Parathyroid adenoma (tissue), 2 donors: ENCODE data around the gene GALNTL6.

Experiments used
- H2AFZ ChIP-seq: fragments of 300-600 bp; sonication (generic); one replicate; pipeline ENCODE4 v1.7.0; 2017; ENCODE audit warnings: antibody characterized with exemption, mild to moderate bottlenecking
- H3K27ac ChIP-seq: fragments of 300-600 bp; sonication (generic); one replicate; pipeline ENCODE4 v1.7.0; 2017
- H3K27me3 ChIP-seq: fragments of 300-600 bp; sonication (generic); one replicate; pipeline ENCODE4 v1.7.0; 2017; ENCODE audit warnings: low read length; ENCODE audit not compliant: control insufficient read depth, insufficient read depth
- H3K36me3 ChIP-seq: fragments of 300-600 bp; sonication (generic); one replicate; pipeline ENCODE4 v1.7.0; 2017; ENCODE audit warnings: low read length; ENCODE audit not compliant: control insufficient read depth, insufficient read depth
- H3K4me1 ChIP-seq: fragments of 300-600 bp; sonication (generic); one replicate; pipeline ENCODE4 v1.7.0; 2017; ENCODE audit warnings: control low read depth
- H3K4me2 ChIP-seq: fragments of 300-600 bp; sonication (generic); one replicate; pipeline ENCODE4 v1.7.0; 2017; ENCODE audit warnings: low read length
- H3K4me3 ChIP-seq: fragments of 300-600 bp; sonication (generic); one replicate; pipeline ENCODE4 v1.7.0; 2017; ENCODE audit warnings: low read depth, low read length
- H3K79me2 ChIP-seq: fragments of 300-600 bp; sonication (generic); one replicate; pipeline ENCODE4 v1.7.0; 2017; ENCODE audit warnings: control low read depth
- H3K9ac ChIP-seq: fragments of 300-600 bp; sonication (generic); one replicate; pipeline ENCODE4 v1.7.0; 2017; ENCODE audit warnings: mild to moderate bottlenecking
- H3K9me3 ChIP-seq: fragments of 300-600 bp; sonication (generic); one replicate; pipeline ENCODE4 v1.7.0; 2017; ENCODE audit warnings: low read length; ENCODE audit not compliant: control insufficient read depth
- TF ChIP-seq, protein P1 (sequence below): fragments of 300-600 bp; sonication (generic); IDR thresholded peaks from one replicate; pipeline ENCODE4 v1.7.0; 2017; ENCODE audit warnings: antibody characterized with exemption, mild to moderate bottlenecking
- donor health status: primary hyperparathyroidism.

The GALNTL6 gene

DNA sequence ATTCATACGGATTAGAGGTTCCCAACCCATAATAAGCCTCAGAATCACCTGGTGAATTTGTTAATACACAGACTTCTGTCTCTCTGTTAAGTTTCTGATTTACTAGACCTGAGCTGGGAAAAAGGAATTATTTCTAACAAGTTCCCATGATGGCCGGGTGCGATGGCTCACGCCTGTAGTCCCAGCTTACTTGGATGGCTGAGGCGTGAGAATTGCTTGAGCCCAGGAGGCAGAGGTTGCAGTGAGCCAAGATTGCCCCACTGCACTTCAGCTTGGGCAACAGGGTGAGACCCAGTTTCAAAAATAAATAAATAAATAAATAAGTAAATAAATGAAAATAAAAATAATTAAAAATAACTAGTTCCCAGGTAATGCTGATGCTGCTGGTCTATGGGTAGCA, 412.3 kb downstream of the GALNTL6 start:
- Histone ChIP-seq H3K27me3 (no peaks in the 10 kb centered on the region), H3K36me3 (no peaks in the 10 kb centered on the region), H3K9me3 (no peaks in the 10 kb centered on the region), H3K4me1 (no peaks in the 10 kb centered on the region), H3K4me2 (no peak overlapping the region), H2AFZ (no peak overlapping the region), H3K9ac (no peak overlapping the region), H3K4me3 (no peak overlapping the region), H3K79me2 (no peaks in the 10 kb centered on the region), H3K27ac (no peak overlapping the region)
- TF ChIP-seq, protein P1, sequence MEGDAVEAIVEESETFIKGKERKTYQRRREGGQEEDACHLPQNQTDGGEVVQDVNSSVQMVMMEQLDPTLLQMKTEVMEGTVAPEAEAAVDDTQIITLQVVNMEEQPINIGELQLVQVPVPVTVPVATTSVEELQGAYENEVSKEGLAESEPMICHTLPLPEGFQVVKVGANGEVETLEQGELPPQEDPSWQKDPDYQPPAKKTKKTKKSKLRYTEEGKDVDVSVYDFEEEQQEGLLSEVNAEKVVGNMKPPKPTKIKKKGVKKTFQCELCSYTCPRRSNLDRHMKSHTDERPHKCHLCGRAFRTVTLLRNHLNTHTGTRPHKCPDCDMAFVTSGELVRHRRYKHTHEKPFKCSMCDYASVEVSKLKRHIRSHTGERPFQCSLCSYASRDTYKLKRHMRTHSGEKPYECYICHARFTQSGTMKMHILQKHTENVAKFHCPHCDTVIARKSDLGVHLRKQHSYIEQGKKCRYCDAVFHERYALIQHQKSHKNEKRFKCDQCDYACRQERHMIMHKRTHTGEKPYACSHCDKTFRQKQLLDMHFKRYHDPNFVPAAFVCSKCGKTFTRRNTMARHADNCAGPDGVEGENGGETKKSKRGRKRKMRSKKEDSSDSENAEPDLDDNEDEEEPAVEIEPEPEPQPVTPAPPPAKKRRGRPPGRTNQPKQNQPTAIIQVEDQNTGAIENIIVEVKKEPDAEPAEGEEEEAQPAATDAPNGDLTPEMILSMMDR, result no peak

DNA sequence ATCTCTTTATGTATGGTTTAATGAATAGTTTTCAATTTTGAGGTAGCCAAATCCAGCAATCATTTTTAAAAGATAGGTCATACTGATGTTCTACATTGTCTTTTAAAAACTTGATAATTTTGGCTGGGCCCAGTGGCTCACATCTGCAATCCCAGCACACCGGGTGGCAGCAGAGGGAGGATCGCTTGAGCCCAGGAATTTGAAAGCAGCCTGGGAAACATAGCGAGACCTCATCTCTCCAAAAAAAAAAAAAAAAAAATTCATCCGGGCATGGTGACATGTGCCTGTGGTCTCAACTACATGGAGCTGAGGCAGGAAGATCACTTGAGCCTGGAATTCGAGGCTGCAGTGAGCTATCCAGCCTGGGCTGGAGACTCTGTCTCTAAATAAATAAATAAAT, 419.8 kb downstream of the GALNTL6 start:
- no peaks in the 10 kb centered on the region for H3K9me3 ChIP-seq
- no peak overlapping the region for H2AFZ ChIP-seq
- no peak overlapping the region for H3K4me3 ChIP-seq
- H3K36me3 ChIP-seq, result no peaks in the 10 kb centered on the region
- no peak overlapping the region for H3K4me2 ChIP-seq
- H3K79me2 ChIP-seq, result no peaks in the 10 kb centered on the region
- H3K4me1 ChIP-seq, result no peaks in the 10 kb centered on the region
- TF ChIP-seq, protein P1, result no peak
- no peak overlapping the region for H3K9ac ChIP-seq
- H3K27me3 ChIP-seq, result no peaks in the 10 kb centered on the region
- no peak overlapping the region for H3K27ac ChIP-seq

DNA sequence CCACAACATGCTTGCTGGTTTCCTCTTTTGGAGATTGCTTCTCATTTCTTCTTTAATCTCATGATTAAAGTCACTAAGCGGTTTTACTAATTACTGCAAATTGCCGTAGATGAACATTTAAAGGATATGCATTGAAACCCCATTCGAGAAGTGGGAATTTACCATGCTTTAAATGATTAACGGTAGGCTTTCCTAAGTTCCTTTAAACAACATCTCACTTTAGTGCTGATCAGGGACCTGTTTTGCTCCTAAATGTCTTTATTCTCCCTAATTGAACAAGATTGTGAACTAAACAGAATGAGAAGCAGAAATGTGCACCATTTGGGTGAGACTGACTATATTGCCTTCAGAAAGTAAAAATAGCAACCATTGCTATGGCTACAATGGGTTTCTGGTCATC, 430.3 kb downstream of the GALNTL6 start:
- H3K79me2 ChIP-seq, result no peaks in the 10 kb centered on the region
- H3K4me2 ChIP-seq, result no peak overlapping the region
- TF ChIP-seq, protein P1, result no peak
- no peaks in the 10 kb centered on the region for H3K9me3 ChIP-seq
- no peak overlapping the region for H3K27ac ChIP-seq
- H3K4me3 ChIP-seq, result no peak overlapping the region
- no peak overlapping the region for H3K9ac ChIP-seq
- no peaks in the 10 kb centered on the region for H3K4me1 ChIP-seq
- no peaks in the 10 kb centered on the region for H3K27me3 ChIP-seq
- no peaks in the 10 kb centered on the region for H3K36me3 ChIP-seq
- H2AFZ ChIP-seq, result no peak overlapping the region

DNA sequence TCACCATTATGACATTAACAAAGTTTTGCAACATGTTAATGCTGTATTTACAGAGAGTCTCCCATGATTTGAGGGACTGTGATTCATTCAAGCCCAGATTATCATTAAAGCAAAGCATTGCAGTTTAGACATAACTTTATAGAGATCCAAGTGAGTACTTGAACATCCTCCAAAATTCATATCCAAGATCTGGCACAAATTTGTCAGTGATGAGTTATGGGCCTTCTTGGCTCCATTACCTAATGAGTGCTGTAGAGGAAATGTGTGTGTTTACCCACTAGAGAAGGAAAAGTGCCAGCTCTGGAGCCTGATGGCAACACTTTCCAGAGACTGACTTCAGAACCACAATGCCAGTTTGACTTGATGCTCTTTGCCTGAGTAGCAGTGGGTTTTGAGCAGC, 432.3 kb downstream of the GALNTL6 start:
- Histone ChIP-seq H3K27ac (no peak overlapping the region), H3K9me3 (no peaks in the 10 kb centered on the region), H3K4me1 (no peaks in the 10 kb centered on the region), H3K9ac (no peak overlapping the region), H3K27me3 (no peaks in the 10 kb centered on the region), H3K79me2 (no peaks in the 10 kb centered on the region), H3K36me3 (no peaks in the 10 kb centered on the region), H3K4me2 (no peak overlapping the region), H3K4me3 (no peak overlapping the region), H2AFZ (no peak overlapping the region)
- TF ChIP-seq, protein P1, result no peak

DNA sequence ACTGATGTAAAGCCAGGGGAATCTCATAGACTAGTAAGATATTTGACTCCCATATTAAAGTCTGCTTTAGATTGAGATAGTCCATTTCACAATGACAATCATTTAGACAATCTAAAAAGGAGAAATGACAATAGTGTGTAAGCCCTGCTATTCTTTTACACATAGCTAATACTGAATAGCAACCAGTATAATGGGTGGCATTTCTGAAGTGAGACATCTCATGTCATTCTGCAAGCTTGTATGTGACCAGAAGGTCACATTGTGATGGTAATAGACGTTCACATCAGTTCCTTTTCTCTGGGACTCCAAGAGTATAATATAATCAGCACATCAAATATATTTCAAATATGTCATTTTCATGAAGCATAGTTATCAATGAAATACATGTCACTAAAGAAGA, 440.2 kb downstream of the GALNTL6 start:
- TF ChIP-seq, protein P1, result no peak
- Histone ChIP-seq H3K9ac (no peak overlapping the region), H3K27ac (no peak overlapping the region), H3K4me1 (no peaks in the 10 kb centered on the region), H3K79me2 (no peaks in the 10 kb centered on the region), H3K27me3 (no peaks in the 10 kb centered on the region), H3K36me3 (no peaks in the 10 kb centered on the region), H3K4me3 (no peak overlapping the region), H2AFZ (no peak overlapping the region), H3K4me2 (no peak overlapping the region), H3K9me3 (no peaks in the 10 kb centered on the region)
